Jurkat, Clone E6-1 (cell line): ENCODE measurements around the gene LASP1.

Experiments used
- DNase-seq: peaks from one replicate; pipeline ENCODE4 v3.0.0-alpha.2; 2011; ENCODE audit warnings: low read depth, low spot score
- H3K4me3 ChIP-seq: 2 replicates; pipeline ENCODE4 v1.5.1; 2011; ENCODE audit warnings: mild to moderate bottlenecking, low read length, control low read depth, moderate library complexity

LASP1 gene

DNA sequence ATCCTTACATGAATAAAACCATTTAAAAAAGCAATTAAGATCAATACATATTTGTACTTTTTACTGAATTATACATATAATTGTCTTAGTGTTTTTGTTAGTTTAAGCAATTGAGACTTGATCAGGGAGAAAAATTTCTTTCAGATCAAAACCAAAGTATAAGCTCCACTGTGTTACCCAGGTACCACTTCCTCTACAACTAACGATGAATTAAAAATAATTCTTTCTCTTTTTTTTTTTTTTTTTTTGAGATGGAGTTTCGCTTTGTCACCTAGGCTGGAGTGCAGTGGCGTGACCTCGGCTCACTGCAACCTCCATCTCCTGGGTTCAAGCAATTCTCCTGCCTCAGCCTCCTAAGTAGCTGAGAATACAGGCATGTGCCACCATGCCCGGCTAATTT lies 90.5 kb downstream of the LASP1 start:
- DNase-seq = no peak
- H3K4me3 ChIP-seq = no peak overlapping the region

GRCh38 chr17:38961413-38961812 lies 91.6 kb downstream of the LASP1 start:
- H3K4me3 ChIP-seq = no peak overlapping the region
- no peak for DNase-seq

- no peak for DNase-seq
- H3K4me3 ChIP-seq = no peak within 1 kb of the TSS
Observed at GRCh38 chr17:38967290-38967738, 97.5 kb downstream of the LASP1 start, which contains the start of gene FBXO47. Gene FBXO47 (minus strand): TSS chr17:38967403. CDS start chr17:38963025, 4,378 bp downstream.

DNA sequence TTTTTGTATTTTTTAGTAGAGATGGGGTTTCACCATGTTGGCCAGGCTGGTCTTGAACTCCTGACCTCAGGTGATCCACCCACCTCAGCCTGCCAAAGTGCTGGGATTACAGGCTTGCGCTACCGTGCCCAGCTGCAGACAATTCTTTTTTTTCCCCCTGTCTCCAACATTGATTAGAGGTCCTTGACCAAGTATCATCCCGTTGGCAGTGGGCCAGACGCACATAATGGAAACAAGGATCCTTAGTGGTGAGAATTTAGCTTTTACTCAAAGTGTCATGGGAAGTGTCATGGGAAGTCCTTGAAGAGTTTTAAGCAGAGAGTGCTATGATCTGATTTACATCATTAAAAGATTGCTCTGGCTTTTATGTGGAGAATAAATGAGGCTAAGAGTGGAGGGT lies 99.4 kb downstream of the LASP1 start:
- no peak for DNase-seq
- no peak overlapping the region for H3K4me3 ChIP-seq

- DNase-seq = no peak
- no peak overlapping the region for H3K4me3 ChIP-seq
Observed at GRCh38 chr17:38970128-38970527, 100.3 kb downstream of the LASP1 start.

- no peak for DNase-seq
Observed at GRCh38 chr17:38970804-38971203, 100.9 kb downstream of the LASP1 start.

More at GRCh38 chr17:38970804-38971203, 100.9 kb downstream of the LASP1 start:
- H3K4me3 ChIP-seq = no peak overlapping the region
